OCI-M2 (cell line): ENCODE data around the gene RNF152.

Experiments
- DNase-seq: peaks from one replicate; lab custom pipeline; 2025; ENCODE audit not compliant: unreplicated experiment; lab: John Stamatoyannopoulos, UW

Gene RNF152

DNA sequence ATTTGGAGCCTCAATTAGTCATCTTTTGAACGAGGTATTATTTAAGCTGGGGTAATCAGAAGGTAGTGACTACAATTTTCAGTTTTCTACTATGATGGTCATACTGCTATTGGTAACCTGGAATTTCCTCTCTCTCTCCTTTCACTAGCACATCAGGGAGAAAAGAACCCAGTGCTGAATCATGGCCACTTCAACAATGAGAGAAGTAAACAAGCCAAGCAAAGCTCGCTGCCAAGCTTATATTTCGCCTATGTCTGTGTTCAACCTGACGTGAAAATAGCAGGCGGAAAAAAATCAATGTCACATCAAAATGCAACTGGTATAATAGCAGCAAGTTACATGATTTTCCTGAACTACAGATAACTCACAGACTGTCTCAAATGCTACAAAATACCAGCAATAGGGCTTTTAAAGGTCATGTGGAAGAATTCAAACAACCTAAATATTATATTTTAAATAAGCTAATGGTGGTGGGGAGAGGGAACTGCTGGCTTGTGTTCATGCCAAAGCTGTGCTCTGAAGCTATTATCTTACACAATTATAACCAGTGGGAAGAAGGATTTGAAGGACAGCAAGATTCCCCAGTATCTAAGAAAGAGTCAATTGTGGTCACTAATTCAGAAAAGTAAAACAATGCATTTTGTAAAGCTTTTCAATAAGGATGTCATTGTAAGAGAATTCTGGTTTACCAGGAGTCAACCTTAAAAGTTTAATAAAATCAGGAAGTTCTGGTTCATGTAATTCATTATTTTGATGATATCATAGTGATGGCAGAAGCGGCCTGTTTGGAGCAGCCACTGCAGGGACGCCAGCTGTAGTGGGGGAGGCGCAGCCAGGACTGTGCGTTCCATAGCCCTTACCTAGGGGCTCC lies 38.0 kb downstream of the RNF152 start:
- DNase-seq: no peak

DNA sequence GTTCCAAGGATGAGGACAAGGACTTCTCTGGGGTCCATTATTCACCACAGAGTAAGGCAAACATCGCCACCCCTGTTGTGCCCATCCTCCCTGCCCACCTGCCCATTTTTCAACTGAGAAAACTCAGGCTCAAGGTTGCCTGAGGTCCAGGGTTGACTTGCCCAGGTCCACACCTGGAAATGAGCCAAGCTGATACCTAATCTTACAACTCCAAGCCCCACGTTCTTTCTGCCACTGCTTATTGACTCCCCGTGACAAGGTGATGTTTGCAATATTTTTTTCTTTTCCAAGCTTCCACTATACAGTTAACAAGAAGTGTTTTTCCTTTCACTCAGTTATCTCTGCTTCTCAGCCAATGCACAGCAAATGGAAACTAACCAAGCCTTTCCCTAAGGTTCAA lies 39.0 kb downstream of the RNF152 start:
- DNase-seq: no peak

DNA sequence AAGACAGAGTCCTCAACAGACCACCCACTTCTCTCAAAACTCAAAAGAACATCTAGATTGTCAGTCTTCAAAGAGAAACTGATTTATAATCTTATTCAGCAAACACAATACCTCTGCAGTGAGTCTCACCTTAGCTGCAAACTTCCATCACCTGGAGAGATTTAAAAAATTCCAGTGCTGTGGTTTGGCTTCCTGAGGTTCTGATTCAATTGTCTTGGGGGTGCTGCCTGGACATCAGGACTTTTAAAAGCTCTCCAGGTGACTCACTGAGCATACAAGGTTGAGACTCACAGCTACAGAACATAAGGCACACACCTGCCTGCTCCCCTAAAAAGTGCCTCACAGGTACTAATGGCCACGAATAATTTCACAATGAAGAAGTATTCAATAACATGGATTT lies 40.3 kb downstream of the RNF152 start:
- DNase-seq: no peak

DNA sequence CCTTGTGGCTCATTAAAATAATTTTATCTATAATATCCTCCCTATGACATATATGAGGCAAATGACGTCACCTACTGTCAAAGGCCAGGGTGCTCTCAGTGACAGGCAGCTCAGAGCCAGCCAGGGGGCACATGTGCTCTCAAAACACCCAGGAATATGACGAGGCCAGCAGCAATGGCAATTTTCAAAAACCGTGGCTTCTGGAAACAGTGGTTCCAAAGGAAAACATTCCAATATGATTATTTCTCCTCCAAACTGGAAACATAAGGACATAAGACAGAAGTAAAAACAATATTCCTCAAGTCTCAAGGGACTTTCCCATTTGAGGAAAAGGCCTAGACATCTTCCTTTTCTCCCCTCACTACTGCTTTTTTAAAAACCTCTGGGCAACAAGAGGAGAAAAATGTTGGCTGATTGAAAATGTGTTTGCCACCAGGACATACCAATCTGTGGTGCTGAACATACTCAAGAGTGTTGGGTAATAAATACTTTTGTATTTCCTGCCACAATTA lies 40.8 kb downstream of the RNF152 start:
- DNase-seq: no peak

DNA sequence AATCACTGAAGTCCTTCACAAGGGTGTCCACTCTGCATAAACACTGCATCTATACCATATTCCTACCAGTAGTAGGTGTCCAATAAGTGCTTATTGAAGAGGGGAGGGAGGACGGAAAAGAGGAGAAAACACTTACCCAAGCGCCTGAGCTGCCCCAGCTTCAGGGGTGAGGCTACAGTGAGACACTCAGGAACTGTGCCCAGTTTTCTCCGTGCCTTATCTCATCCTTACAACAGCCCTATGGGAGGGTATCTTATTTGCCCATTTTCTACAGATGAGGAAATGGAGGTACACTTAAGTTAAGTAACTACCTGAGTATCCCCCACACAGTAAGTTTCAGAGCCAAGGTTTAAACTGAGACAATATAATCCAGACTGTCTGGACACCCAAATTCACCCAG lies 41.5 kb downstream of the RNF152 start:
- no peak for DNase-seq

DNA sequence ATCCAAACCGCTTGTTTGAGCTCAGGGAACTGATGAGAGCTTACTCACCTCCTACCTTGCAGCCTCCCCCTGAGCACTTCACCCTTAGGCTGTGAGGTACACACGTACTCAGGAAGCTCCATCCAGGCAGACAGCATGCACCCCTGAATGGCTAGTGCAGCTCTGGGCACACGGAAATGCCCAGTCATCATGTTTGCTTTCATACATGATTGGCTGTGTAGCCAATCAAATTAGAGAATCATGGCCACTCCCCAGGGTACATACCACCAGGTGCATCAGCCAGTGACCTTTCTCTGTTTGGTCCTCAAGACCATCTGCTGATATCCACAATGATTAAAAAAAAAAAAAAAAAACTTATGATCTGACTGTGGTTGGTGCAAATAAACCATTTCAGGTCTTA lies 42.1 kb downstream of the RNF152 start:
- DNase-seq: no peak

DNA sequence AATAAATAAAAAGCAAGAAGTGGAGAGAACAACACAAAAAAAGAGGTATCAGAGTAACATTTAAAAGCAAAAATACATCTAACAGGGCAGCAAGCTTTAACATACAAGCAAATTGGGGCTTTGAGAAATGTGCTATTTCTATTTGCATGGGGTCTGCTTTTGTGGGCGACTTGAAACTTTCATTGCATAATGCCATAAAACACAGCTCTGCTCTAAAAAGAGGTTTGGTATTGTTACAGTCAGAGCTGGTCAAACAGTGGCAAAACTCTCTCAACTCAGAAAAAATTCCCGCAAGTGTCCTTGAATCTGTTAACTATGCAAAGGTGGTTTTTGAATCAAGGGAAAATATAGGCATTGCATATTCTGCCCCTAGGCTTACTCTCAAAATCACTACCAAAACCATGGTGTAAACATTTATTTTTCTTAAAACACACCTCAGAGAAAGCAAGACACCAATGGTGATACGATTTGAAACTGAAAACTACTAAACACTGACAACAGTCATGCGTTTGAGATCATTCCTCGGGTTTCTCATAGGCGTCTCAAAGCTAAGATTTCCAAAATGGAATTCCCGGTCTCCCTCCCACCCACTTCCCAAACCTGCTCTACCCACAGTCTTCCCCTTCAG lies 45.5 kb downstream of the RNF152 start:
- DNase-seq: no peak

DNA sequence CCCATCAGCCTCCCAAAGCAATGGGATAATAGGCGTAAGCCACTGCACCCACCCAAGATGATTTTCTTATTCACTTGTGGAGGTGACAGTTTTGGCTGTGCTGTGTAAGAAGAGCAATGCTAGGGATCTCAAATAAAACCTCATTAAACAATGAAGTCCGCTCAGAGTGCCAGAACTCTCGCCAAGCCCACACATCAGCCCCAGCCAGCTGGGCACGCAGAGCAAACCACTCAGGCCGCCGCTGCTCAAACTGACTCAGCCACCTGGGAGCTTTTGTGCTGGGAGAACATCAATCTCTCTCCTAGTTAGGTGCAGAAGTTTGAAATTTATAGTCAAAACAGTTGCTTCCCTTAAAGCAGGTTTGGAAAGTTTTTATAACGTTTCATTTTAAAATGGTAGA lies 47.6 kb downstream of the RNF152 start:
- DNase-seq: no peak

DNA sequence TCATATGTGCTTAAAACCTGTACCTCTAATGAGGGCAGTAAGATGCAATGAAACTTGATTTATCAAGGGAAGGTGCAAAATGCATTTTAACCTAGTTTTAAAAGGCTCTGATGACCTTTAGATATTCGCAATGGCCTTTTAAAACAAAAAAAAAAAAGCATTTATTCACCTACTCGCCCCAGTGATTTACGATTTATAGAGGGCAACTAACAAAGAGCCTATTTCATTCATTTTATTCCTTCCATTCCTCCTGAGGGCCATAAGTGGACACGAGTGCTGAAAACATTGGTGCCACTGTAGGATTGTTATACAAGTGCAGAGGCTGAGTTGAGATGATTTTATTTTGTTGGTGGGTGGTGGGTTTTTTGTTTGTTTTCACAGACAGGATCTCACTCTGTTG lies 48.1 kb downstream of the RNF152 start:
- no peak for DNase-seq

DNA sequence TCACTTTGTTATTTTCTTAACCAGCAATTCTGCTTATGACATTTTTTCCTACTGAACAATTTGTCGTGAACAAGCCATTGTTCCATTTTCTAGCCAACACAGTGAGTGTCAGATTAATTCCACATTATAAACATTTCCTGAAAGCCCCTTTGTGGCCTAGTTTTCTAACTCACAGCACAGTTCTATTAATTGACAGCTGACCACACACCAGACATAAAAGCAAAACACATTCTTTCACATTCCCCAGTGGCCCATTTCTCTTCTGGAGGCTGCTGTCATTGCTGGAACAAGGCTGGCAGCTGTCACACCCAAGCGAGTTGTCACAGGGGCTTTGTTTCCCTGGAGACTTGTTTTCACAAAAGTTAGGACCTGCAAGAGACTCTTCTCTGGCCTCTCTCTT lies 50.7 kb downstream of the RNF152 start:
- DNase-seq: no peak

DNA sequence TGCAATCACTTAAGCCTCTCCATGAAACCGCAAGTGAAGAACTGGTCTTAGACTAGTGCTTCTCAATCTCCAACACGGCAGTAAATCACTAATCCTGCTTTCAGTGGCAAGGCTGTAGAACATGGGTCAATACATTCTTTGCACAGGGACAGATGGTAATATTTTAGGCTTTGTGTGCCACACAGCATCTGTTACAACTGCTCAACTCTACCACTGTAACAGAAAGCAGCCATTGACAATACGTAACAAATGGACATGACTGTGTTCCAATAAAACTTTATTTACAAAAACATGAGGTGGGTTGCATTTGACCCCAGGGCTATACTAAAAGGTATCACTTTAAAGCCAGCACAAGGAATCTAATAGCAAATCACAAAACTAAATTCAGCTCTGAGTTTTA lies 51.1 kb downstream of the RNF152 start:
- DNase-seq: no peak

DNA sequence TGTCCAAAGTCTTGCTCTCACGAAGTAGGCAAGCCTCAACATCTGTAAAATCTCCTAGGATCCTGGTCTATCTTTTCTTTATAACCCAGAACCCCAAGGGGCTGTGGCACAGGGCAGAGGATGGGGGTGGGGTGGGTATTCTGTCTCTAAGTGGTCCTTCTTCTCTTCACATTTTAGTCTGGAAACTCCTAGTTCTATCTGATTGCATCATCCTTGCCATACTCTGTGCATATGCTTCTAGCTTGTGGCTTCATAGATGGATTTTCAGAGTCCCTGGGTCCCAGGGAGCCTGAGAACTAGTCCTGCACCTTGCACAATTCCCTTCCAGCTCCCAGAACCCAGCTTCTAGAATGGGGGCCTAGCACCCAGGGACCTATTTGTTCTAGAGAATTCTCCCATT lies 52.5 kb downstream of the RNF152 start:
- no peak for DNase-seq

DNA sequence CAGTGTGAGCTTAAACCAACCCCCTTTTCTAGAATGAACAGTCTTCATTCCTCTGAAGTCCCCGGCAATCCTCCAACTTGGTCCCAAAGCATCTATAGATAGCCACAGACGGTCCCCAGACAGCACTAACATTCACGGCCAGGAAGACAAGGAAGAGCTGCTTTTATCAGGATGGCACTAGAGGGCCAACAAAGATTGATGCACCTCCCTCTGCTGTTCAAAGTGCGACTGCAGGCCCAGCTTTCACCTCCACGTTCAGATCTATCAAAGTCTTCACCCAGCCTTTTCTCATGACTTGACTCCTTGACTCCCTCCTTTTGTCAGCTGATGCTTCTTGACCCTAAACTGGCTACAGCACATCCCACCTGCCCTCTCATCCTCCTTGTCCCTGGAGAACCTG lies 54.3 kb downstream of the RNF152 start:
- no peak for DNase-seq

DNA sequence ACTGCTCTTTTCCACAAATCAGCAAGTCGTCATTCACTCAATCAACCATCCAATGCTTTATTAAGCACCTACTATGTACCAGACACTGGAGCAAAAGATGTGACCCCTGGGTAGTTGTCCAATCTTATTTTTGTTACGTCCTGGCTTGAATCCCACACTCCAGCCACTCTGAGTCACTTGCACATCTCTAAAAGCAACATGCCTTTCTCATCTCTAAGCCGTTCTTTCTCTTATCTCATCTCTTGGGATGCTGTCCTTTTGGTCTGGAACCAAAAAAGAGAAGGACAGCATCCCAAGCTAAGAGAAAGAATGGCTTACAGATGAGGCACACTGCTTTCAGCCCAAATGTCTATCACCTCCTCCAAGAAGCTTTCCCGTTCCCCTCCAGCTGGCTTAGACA lies 58.8 kb downstream of the RNF152 start:
- DNase-seq: no peak

DNA sequence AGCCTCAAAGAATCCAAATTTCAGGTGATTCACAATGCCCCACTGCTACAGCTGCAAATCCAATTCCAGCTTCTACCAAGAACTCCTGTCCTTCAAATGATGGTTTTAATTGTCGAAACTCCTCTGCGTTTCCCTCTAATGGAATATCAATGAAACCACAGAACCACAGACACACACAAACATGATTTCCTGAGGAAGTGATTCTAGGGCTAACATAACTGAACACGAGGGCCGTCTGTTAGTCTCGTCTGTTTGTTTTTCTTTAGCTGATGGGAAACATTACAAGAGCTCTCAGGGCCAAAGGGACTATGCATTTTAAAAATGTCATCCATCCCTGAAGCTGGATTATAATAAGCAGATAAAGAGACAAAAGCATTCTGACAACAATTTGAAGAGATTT lies 59.4 kb downstream of the RNF152 start:
- DNase-seq: no peak

DNA sequence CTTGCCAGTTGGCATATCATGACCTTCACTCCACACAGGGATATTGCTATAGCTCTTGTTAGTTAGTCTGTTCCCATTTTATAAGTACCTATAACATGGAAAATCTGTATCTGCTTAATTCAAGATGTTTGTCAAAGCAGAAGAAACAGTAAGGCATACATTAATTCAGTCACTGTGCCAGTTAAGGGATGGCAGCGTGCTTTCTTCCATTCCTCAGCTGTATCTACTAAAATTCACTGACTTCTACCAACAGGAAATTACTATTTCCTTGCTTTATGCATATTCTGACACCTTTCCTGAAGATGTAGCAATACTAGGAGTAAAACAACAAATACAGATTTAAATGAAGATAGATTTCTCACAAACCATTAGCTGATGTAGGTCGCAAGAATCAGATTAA lies 59.9 kb downstream of the RNF152 start:
- DNase-seq: no peak

DNA sequence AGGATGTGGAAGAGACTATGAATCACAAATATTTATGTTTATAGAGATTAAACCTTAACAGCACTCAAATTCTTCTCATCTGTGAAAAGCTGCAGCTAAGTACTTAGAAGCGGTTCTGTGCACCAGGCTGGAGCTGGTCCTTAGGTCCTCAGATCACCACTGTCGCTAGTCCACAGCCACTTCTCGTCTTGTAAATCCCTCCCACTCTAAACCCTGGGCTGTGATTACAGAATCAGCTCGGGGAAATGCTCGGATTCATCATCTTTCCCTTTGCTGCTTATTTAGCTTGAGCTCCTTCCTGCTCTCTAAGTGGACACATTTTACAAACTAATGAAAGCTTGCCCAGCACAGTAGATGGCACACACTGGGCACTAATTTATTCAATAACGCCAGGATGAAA lies 61.7 kb downstream of the RNF152 start:
- no peak for DNase-seq

DNA sequence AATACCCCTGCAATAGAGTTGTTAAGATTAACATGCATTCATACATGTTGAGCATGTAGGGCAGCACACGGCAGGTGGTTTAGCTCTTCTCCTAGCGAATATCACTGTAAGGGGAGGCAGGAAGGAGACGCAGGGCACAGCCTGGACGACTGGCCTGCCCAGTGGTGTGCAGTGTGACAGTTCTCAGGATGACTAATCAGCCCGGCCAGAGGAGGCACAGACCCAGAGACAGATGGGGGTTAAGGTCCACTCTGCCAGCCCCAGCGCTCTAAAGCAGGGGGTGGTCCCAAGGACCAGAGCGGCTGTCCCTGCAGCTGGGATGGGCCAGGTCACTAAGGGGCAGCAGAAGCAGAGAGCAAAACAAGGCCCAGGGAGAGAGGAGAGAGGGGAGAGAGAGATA lies 63.7 kb downstream of the RNF152 start:
- no peak for DNase-seq

DNA sequence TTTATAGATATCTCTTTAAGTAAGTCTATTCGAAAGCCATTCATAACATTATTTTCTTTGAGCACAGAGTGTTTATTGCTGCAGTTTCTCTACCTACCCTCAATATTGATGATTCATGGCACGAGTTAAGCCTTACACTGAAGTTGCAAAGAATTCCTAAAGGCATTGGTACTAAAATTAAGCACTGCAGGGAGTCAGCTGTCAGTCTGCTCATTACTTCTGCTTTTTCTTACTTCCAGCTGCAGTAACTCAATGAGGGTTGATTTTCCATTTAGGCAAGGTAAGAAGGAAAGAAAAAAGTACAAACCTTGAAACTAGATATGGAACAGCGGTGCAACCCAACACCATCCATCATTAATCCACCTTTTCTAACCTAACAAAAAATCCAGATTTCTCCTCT lies 65.2 kb downstream of the RNF152 start:
- DNase-seq: no peak

DNA sequence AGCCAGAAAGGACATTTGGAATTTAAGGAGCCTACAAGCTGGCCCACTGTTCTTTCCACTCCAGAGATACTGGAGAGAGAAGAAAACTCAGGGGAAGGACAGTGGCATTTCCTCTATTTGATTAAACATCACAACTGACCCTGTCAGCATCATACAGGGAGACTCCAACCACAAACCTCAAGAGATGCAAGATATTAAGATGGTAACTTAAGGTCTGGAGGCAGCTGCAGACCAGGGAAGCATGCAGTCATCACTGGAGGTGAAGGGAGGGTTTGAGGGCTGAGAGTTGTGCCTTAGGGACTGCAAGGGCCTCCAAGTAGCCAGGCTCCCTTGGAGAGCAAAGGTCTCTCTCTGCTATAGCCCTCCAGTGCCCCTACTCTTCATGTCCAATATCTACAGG lies 67.4 kb downstream of the RNF152 start:
- DNase-seq: no peak

DNA sequence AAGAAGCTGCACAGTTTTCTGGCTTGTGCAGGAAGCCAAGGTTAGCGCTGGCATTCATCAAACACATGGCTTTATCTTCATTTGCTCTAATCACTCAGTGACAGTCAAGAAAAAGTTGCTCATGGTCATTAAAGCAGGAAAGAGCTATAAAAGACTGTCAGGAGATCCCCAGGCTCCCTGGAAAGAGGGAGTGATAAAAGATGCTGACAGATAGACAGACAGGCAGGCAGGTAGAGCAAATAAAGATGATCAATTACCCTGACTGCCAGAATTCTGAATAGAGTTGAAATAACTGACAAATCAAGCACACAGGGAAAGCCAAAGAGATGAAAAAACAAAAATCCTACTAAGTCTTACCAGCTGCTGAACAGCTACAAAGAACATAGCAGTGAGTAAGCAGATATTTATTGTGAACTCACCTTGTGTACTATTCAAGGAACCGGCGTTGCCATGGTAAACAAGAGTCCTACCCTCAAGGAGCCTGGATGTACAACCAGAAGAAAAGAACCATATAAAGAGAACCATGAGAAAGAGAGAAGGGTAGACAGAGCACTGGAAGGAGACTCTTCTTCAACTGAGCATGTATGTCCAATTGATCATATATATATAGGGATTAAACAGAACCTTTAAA lies 68.0 kb downstream of the RNF152 start:
- no peak for DNase-seq

DNA sequence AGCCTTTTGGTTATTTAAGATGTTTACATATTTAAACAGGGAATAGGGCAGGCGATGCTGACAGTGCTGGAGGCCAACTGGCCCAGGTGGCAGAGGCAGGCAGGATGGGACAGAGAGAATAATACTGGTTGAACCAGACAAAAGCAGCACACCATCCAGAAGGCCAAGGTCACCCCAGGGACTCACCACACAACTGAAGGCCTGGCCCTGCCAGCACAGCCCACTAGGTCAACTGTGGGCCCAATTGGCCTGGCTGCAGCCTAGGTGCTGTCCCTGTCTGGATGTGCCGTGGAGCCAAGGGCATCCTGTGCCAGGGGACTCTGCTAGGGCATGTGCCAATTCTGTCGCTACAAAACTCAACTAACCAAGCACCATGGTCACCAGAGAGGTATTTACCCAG lies 69.2 kb downstream of the RNF152 start:
- no peak for DNase-seq
